Measurements from ENCODE around the gene MAMLD1.

DNA sequence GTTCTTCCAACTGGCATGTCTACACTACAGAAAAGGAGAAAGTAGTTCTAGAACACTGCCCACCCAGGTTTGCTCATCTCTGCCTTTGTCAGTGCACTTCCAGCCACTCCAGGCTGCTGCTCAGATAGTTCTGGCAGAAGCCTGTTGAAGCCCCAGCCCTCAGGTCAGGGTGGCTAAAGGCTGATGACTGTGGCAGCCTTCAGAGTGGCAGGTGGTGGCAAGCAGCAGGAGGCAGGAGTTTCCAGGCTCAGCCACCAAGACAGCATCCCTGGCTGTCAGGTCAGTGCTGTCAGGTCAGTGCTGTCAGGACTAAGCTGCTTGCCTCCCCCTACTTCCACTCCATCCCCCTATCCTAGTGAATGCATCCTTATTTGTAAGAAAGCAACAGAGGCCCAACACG, 100.4 kb downstream of the MAMLD1 start:
- TF ChIP-seq, protein P1, sequence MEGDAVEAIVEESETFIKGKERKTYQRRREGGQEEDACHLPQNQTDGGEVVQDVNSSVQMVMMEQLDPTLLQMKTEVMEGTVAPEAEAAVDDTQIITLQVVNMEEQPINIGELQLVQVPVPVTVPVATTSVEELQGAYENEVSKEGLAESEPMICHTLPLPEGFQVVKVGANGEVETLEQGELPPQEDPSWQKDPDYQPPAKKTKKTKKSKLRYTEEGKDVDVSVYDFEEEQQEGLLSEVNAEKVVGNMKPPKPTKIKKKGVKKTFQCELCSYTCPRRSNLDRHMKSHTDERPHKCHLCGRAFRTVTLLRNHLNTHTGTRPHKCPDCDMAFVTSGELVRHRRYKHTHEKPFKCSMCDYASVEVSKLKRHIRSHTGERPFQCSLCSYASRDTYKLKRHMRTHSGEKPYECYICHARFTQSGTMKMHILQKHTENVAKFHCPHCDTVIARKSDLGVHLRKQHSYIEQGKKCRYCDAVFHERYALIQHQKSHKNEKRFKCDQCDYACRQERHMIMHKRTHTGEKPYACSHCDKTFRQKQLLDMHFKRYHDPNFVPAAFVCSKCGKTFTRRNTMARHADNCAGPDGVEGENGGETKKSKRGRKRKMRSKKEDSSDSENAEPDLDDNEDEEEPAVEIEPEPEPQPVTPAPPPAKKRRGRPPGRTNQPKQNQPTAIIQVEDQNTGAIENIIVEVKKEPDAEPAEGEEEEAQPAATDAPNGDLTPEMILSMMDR (optimal IDR thresholded peaks at IDR 0.05 in 1 of 3, IDR thresholded peaks at IDR 0.05 in 1 of 3, conservative IDR thresholded peaks at IDR 0.05 in 1 of 3; ENCODE audit: extremely low read depth in 1 of 3, insufficient read depth in 2 of 3, low read length in 3 of 3) = no peak
- TF ChIP-seq EZH2 (IDR thresholded peaks at IDR 0.05; ENCODE audit: low read length) = no peak

Data from keratinocyte (primary cell).